Panc1 (cell line): ENCODE results near the gene XAF1. TPM values are rescaled to one million over a fixed set of nuclear protein-coding genes. Genes with fewer than 3 reads are reported as not detected.

Experiments used
- ATAC-seq: fragments of 200-7000 bp; cut with Tn5 transposase; 2 replicates; pipeline ENCODE4 v1.9.1; 2020; ENCODE audit warnings: mild to moderate bottlenecking, moderate library complexity
- BruUV-seq: library from RNA; stranded (reverse); fragments of 400-500 nt; replicated peaks from 2 replicates; lab custom pipeline; 2021; lab: Mats Ljungman, UMichigan
- CTCF ChIA-PET: fragments of 300-600 bp; sonication (Branson Sonifier 250); formaldehyde crosslinking; loops from one replicate; lab custom pipeline; 2022; ENCODE audit warnings: antibody characterized with exemption; lab: Charles Lee
- POLR2A ChIA-PET: fragments of 300-600 bp; sonication (Branson Sonifier 250); formaldehyde crosslinking; loops from one replicate; lab custom pipeline; 2022; ENCODE audit warnings: antibody characterized with exemption; lab: Charles Lee
- DNase-seq: peaks from one replicate; pipeline ENCODE4 v3.0.0-alpha.2; 2010; ENCODE audit warnings: low read depth, low spot score
- H3K27ac ChIP-seq: 2 replicates; pipeline ENCODE4 v1.5.1; 2011; ENCODE audit warnings: mild to moderate bottlenecking, low read length, inconsistent platforms
- H3K27me3 ChIP-seq: fragments of 200-500 bp; sonication (Bioruptor generic); 2 replicates; pipeline ENCODE4 v1.6.0; 2014; ENCODE audit warnings: low read length, inconsistent platforms; ENCODE audit not compliant: control insufficient read depth, insufficient read depth
- H3K36me3 ChIP-seq: fragments of 200-500 bp; sonication (Bioruptor generic); 2 replicates; pipeline ENCODE4 v1.5.1; 2014; ENCODE audit warnings: inconsistent platforms, mild to moderate bottlenecking, low read length, moderate library complexity; ENCODE audit not compliant: control insufficient read depth, insufficient read depth
- H3K4me1 ChIP-seq: 2 replicates; pipeline ENCODE4 v1.5.1; 2011; ENCODE audit warnings: inconsistent platforms, mild to moderate bottlenecking, low read length, moderate library complexity; ENCODE audit not compliant: control insufficient read depth, insufficient read depth
- H3K4me3 ChIP-seq, 2 experiments: 2 replicates each; pipeline ENCODE4 v1.5.1; 2011 to 2012; ENCODE audit warnings: low read depth in 2 of 2, low read length in 2 of 2, mild to moderate bottlenecking in 2 of 2, inconsistent platforms in 1 of 2, moderate library complexity in 1 of 2
- H3K9me3 ChIP-seq: fragments of 200-500 bp; sonication (Bioruptor generic); 2 replicates; pipeline ENCODE4 v1.5.1; 2014; ENCODE audit warnings: low read depth, mild to moderate bottlenecking, inconsistent platforms, low read length, moderate library complexity; ENCODE audit not compliant: control insufficient read depth, insufficient read depth
- CTCF ChIP-seq: fragments of 450-650 bp; IDR thresholded peaks from 2 replicates; pipeline ENCODE4 v1.5.1; 2017; ENCODE audit warnings: mild to moderate bottlenecking
- POLR2AphosphoS5 ChIP-seq: IDR thresholded peaks from 2 replicates; pipeline ENCODE4 v1.6.1; 2012; ENCODE audit warnings: mild to moderate bottlenecking, low read depth, low read length, moderate library complexity
- SIN3A ChIP-seq: IDR thresholded peaks from 2 replicates; pipeline ENCODE4 v1.6.1; 2012; ENCODE audit warnings: low read depth, mild to moderate bottlenecking, low read length, moderate library complexity, borderline replicate concordance; ENCODE audit not compliant: insufficient read depth
- TCF7L2 ChIP-seq: IDR thresholded peaks from 2 replicates; pipeline ENCODE4 v1.6.1; 2011; ENCODE audit warnings: mild to moderate bottlenecking, low read depth, low read length, inconsistent platforms
- in situ Hi-C: cut with HindIII; loops from 2 replicates; pipeline ENCODE4 v1.10.0; 2016; ENCODE audit warnings: low sequenced_read_pairs, low pct_unique_long_range_greater_than_20kb
- intact Hi-C: fragments of 100-400 bp; cut with micrococcal nuclease; formaldehyde crosslinking; loops from one replicate; pipeline ENCODE4 v1.10.0; 2022; ENCODE audit not compliant: unreplicated experiment
- total RNA-seq: library from RNA; stranded (reverse); gene quantifications from one replicate; pipeline ENCODE4 v1.2.1, GENCODE V29; 2021; ENCODE audit not compliant: unreplicated experiment
- TF ChIP-seq, protein P1 (sequence below), 2 experiments: IDR thresholded peaks; 2 replicates each; pipeline ENCODE4 v1.6.1; 2011 to 2012; ENCODE audit warnings: low read depth in 2 of 2, control low read depth in 1 of 2, low read length in 1 of 2, mild to moderate bottlenecking in 1 of 2, moderate library complexity in 1 of 2; ENCODE audit not compliant: insufficient read depth in 1 of 2

The XAF1 gene
- total RNA-seq, 1 experiment from 2014 or later = 3.5 TPM

GRCh38 chr17:6757747-6758146 lies 1.9 kb downstream of the XAF1 start:
- intact Hi-C loops = no loop called here
- Histone ChIP-seq H3K4me3 (no peak overlapping the region), H3K36me3 (no peaks in the 10 kb centered on the region), H3K4me1 (no peaks in the 10 kb centered on the region), H3K27me3 (no peaks in the 10 kb centered on the region), H3K27ac (no peak overlapping the region), H3K9me3 (no peaks in the 10 kb centered on the region)
- in situ Hi-C loops = no loop called here
- TF ChIP-seq, protein P1, sequence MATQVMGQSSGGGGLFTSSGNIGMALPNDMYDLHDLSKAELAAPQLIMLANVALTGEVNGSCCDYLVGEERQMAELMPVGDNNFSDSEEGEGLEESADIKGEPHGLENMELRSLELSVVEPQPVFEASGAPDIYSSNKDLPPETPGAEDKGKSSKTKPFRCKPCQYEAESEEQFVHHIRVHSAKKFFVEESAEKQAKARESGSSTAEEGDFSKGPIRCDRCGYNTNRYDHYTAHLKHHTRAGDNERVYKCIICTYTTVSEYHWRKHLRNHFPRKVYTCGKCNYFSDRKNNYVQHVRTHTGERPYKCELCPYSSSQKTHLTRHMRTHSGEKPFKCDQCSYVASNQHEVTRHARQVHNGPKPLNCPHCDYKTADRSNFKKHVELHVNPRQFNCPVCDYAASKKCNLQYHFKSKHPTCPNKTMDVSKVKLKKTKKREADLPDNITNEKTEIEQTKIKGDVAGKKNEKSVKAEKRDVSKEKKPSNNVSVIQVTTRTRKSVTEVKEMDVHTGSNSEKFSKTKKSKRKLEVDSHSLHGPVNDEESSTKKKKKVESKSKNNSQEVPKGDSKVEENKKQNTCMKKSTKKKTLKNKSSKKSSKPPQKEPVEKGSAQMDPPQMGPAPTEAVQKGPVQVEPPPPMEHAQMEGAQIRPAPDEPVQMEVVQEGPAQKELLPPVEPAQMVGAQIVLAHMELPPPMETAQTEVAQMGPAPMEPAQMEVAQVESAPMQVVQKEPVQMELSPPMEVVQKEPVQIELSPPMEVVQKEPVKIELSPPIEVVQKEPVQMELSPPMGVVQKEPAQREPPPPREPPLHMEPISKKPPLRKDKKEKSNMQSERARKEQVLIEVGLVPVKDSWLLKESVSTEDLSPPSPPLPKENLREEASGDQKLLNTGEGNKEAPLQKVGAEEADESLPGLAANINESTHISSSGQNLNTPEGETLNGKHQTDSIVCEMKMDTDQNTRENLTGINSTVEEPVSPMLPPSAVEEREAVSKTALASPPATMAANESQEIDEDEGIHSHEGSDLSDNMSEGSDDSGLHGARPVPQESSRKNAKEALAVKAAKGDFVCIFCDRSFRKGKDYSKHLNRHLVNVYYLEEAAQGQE (IDR thresholded peaks at IDR 0.05; ENCODE audit: insufficient read depth in 1 of 2, low read depth in 2 of 2, low read length in 1 of 2) = no peak
- TF ChIP-seq POLR2AphosphoS5 (no peak), CTCF (no peak), TCF7L2 (no peak), SIN3A (no peak)
- ATAC-seq (no peak), DNase-seq (no peak)
- POLR2A ChIA-PET = no interaction called here
- BruUV-seq = no TSS peak
- CTCF ChIA-PET = no interaction called here

- DNase-seq (no peak), ATAC-seq (no peak)
- H3K36me3 ChIP-seq = no peaks in the 10 kb centered on the region
- TF ChIP-seq CTCF = no peak
- no peak for TF ChIP-seq SIN3A
- TF ChIP-seq, protein P1 (IDR thresholded peaks at IDR 0.05; ENCODE audit: insufficient read depth in 1 of 2, low read depth in 2 of 2, low read length in 1 of 2) = no peak
- TF ChIP-seq TCF7L2 = no peak
- no peak for TF ChIP-seq POLR2AphosphoS5
- CTCF ChIA-PET = no interaction called here
- no peaks in the 10 kb centered on the region for H3K4me1 ChIP-seq
- H3K4me3 ChIP-seq = no peak overlapping the region
- no peak overlapping the region for H3K27ac ChIP-seq
- H3K27me3 ChIP-seq = no peaks in the 10 kb centered on the region
- no TSS peak for BruUV-seq
- intact Hi-C loops = no loop called here
- H3K9me3 ChIP-seq = no peaks in the 10 kb centered on the region
- POLR2A ChIA-PET = no interaction called here
- in situ Hi-C loops = no loop called here
Measured at GRCh38 chr17:6761779-6762178, 5.9 kb downstream of the XAF1 start.
